ENCODE results near the gene CABLES1.

The CABLES1 gene

DNA sequence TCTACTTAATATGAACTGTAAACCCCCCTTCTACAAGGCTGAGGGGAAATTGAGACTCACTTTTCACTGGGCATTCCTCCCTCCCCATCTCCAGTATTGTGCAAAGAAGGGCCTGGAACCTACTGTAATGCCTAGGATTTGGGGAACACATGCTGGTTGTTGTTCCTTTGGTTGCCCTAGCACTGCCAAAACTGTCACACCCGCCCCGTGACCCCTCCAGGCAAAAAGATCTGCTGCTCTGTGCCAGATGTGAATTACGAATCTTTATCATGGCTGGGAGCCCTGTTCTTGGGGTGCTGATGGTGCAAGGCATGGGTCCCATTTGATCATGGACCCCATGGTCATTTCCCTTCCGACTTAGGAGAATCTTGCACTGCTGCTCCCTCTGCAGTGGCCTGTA is 95.4 kb downstream of the CABLES1 start:
- H3K36me3 Mint-ChIP-seq (ENCODE audit: low read depth) = peaks cover 45% of the 10 kb centered on the region
- H3K4me3 Mint-ChIP-seq = peak overlapping the region; percentile 45
- H3K9me3 Mint-ChIP-seq = peaks cover 13% of the 10 kb centered on the region
- H3K27ac Mint-ChIP-seq = peak overlapping the region; percentile 84
- H3K4me1 Mint-ChIP-seq (ENCODE audit: low read depth) = peaks cover 65% of the 10 kb centered on the region
- DNase-seq (ENCODE audit: low spot score) = no peak
- H3K27me3 Mint-ChIP-seq (ENCODE audit: low read depth) = no peaks in the 10 kb centered on the region

GRCh38 chr18:23231340-23232021 is 96.2 kb downstream of the CABLES1 start:
- H3K9me3 Mint-ChIP-seq = peaks cover 13% of the 10 kb centered on the region
- H3K27ac Mint-ChIP-seq = peak overlapping the region; percentile 84
- H3K36me3 Mint-ChIP-seq (ENCODE audit: low read depth) = peaks cover 47% of the 10 kb centered on the region
- H3K4me1 Mint-ChIP-seq (ENCODE audit: low read depth) = peaks cover 64% of the 10 kb centered on the region
- no peaks in the 10 kb centered on the region for H3K27me3 Mint-ChIP-seq (ENCODE audit: low read depth)
- DNase-seq (ENCODE audit: low spot score) = peak; percentile 88
- H3K4me3 Mint-ChIP-seq = peak overlapping the region; percentile 69

GRCh38 chr18:23232331-23232730 is 97.0 kb downstream of the CABLES1 start:
- Mint-ChIP-seq H3K27ac (peak overlapping the region; percentile 73), H3K27me3 (ENCODE audit: low read depth) (no peaks in the 10 kb centered on the region), H3K4me3 (peak overlapping the region; percentile 29), H3K9me3 (peaks cover 13% of the 10 kb centered on the region), H3K4me1 (ENCODE audit: low read depth) (peaks cover 61% of the 10 kb centered on the region), H3K36me3 (ENCODE audit: low read depth) (peaks cover 41% of the 10 kb centered on the region)
- DNase-seq (ENCODE audit: low spot score) = no peak

DNA sequence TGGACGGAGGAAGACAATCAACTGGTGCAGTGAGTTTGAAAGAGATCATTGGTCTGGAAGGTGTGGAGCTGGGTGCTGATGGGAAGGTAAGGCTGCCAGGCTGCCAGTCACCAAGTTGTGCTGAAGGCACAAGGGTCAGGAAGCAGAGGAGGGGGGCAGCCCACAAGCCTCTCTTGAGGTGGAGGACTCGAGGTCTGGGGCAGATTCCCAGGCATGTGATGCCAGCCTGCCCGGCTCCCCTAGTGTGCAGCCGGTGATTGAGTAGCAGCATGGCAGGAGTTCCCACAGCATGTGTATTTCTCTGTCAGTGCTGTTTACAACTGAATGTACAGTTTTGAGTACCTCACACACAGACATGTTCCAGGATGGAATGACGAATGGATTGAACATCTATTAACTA is 99.3 kb downstream of the CABLES1 start:
- Mint-ChIP-seq H3K9me3 (peaks cover 13% of the 10 kb centered on the region), H3K4me3 (no peak overlapping the region), H3K27me3 (ENCODE audit: low read depth) (no peaks in the 10 kb centered on the region), H3K27ac (peak overlapping the region; percentile 18), H3K4me1 (ENCODE audit: low read depth) (peaks cover 59% of the 10 kb centered on the region), H3K36me3 (ENCODE audit: low read depth) (peaks cover 48% of the 10 kb centered on the region)
- DNase-seq (ENCODE audit: low spot score) = no peak

- peaks cover 45% of the 10 kb centered on the region for H3K36me3 Mint-ChIP-seq (ENCODE audit: low read depth)
- no peak for DNase-seq (ENCODE audit: low spot score)
- H3K9me3 Mint-ChIP-seq = peaks cover 13% of the 10 kb centered on the region
- no peak overlapping the region for H3K4me3 Mint-ChIP-seq
- peak overlapping the region; percentile 54 for H3K27ac Mint-ChIP-seq
- peaks cover 55% of the 10 kb centered on the region for H3K4me1 Mint-ChIP-seq (ENCODE audit: low read depth)
- no peaks in the 10 kb centered on the region for H3K27me3 Mint-ChIP-seq (ENCODE audit: low read depth)
Observed at GRCh38 chr18:23235336-23235735, 100.1 kb downstream of the CABLES1 start.

DNA sequence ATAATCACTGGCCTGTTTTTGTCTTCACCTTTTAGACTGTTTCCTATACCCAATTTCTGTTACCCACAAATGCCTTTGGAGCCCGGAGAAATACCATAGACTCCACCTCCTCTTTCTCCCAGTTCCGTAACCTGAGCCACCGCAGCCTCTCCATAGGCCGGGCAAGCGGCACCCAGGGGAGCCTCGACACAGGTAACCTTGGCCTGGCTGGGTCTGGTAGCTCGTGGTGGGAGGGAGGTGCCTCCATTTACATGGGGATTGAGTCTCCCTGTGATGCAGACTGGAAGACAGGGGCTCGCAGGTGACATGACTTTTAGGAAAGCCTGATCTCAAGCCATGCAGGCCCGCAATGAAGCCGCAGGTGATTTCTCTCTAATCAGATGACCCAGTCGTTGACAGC is 100.6 kb downstream of the CABLES1 start:
- Mint-ChIP-seq H3K27ac (no peak overlapping the region), H3K4me3 (no peak overlapping the region), H3K4me1 (ENCODE audit: low read depth) (peaks cover 51% of the 10 kb centered on the region), H3K27me3 (ENCODE audit: low read depth) (no peaks in the 10 kb centered on the region), H3K9me3 (peaks cover 11% of the 10 kb centered on the region), H3K36me3 (ENCODE audit: low read depth) (peaks cover 42% of the 10 kb centered on the region)
- DNase-seq (ENCODE audit: low spot score) = no peak

DNA sequence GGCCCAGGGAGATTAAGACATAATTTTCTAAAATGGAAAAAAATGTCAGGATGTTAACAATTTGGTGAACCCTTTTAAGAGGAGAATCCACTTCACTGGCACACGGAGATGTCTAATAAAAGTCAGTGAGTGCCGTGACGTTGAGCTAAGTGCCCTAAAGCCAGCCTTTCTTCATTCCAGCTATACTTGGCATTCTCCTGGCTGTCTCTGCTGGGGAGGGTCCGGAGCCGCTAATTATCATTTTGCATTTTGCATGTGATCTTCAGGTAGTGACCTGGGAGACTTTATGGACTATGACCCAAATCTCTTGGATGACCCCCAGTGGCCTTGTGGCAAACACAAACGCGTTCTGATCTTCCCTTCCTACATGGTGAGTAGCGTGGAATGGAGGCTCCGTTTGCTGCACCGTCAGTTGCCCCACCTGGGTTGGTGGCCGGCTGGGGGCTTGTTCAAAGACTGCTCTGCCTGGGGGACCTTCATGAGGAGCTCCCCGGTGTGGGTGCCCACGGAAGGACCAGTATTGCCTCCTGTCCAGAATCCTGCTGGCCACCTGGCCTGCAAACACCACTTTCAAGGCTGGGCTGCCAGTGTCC is 101.7 kb downstream of the CABLES1 start:
- peaks cover 34% of the 10 kb centered on the region for H3K36me3 Mint-ChIP-seq (ENCODE audit: low read depth)
- H3K27ac Mint-ChIP-seq = peak overlapping the region; percentile 47
- DNase-seq (ENCODE audit: low spot score) = no peak
- peaks cover 47% of the 10 kb centered on the region for H3K4me1 Mint-ChIP-seq (ENCODE audit: low read depth)
- H3K4me3 Mint-ChIP-seq = no peak overlapping the region
- no peaks in the 10 kb centered on the region for H3K27me3 Mint-ChIP-seq (ENCODE audit: low read depth)
- H3K9me3 Mint-ChIP-seq = peaks cover 4% of the 10 kb centered on the region

DNA sequence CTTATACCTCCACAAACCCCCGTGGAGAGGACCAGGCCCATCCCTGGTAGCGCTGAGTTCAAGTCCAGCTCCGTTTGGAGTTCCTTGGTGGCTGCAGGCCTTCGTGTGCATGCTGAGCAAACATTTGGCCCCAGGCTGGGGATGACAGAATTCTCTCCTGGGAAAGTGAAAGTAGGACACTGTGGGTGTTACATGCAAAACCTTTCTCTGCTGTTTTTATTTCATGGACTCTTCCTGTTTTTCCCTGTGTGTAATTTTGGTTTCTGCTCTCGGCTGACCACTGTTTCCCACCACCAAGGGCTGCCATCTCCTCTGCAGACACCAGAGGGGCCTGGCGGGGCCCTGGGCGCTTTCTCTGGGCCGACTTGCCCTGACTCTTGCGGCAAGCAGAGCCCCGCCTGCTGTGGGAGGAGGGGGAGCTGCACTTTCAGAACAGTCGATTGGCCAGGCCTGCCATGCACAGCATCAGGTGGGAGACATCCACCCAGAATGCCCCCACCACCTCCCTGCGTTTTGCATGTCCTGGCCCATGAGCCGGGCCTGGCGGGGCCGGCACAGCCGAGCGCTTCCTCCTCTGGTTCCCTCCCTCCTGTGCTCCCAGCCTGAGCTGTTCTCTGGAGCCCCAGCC is 102.4 kb downstream of the CABLES1 start:
- Mint-ChIP-seq H3K36me3 (ENCODE audit: low read depth) (peaks cover 30% of the 10 kb centered on the region), H3K4me1 (ENCODE audit: low read depth) (peaks cover 49% of the 10 kb centered on the region), H3K27me3 (ENCODE audit: low read depth) (no peaks in the 10 kb centered on the region), H3K4me3 (peak overlapping the region; percentile 67), H3K9me3 (no peaks in the 10 kb centered on the region), H3K27ac (peak overlapping the region; percentile 89)
- peak; percentile 65 for DNase-seq (ENCODE audit: low spot score)

- DNase-seq (ENCODE audit: low spot score) = no peak
Observed at GRCh38 chr18:23238152-23238531, 102.9 kb downstream of the CABLES1 start.

DNA sequence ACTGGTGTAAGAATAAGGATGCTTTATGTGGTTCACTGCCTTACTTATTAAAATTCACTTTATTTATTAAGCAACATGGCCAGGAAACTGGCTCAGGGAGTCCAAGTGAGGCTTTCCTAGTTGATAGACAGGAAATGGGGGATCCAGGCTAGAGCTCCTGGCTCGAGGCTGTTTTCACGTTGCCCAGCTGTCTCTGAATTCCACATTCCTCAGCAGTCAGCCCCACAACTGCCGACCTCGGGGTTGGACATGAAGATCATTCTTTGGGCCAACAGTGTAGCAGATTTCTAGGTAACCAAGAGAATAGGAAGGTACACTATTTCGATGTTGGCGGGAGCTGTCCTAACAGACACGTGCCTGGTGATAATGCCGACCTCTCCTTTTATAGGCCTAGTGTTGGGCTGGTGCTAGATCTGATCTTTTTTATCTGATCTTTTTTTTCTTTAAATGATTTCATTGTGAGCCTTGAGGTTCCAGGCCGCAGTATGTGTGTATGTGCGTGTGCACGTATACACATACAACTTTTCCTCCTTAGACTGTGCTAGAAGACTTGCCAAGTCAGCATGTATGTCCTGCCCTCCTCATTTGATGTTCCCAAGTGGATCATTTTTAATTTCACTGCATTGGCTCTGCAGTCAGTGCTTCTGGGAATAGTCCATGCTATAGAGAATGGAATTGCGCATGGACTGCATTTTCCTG is 103.5 kb downstream of the CABLES1 start:
- Mint-ChIP-seq H3K4me1 (ENCODE audit: low read depth) (peaks cover 43% of the 10 kb centered on the region), H3K27ac (peak overlapping the region; percentile 89), H3K4me3 (peak overlapping the region; percentile 67), H3K9me3 (no peaks in the 10 kb centered on the region), H3K36me3 (ENCODE audit: low read depth) (peaks cover 25% of the 10 kb centered on the region), H3K27me3 (ENCODE audit: low read depth) (no peaks in the 10 kb centered on the region)
- DNase-seq (ENCODE audit: low spot score) = no peak

More at GRCh38 chr18:23238152-23238531, 102.9 kb downstream of the CABLES1 start:
- Mint-ChIP-seq H3K9me3 (no peaks in the 10 kb centered on the region), H3K4me1 (ENCODE audit: low read depth) (peaks cover 45% of the 10 kb centered on the region), H3K27ac (peak overlapping the region; percentile 89), H3K27me3 (ENCODE audit: low read depth) (no peaks in the 10 kb centered on the region), H3K4me3 (peak overlapping the region; percentile 67), H3K36me3 (ENCODE audit: low read depth) (peaks cover 27% of the 10 kb centered on the region)

DNA sequence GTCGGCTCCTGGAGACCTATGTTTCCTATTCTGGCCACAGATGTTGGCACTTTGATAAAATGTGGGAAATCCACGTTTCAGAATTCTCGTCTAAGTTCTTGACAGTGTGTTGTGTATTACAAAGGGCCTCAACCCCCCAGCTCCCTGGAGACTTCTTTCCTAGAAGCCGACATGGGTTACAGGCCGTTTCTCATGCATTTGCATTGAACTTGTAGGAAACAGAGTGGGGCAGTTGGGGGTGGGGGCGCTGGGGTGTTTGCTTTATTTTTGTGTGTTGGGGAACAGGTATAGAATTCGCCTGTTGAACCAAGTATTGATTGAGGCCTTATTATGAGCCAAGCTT is 104.0 kb downstream of the CABLES1 start:
- DNase-seq (ENCODE audit: low spot score) = no peak
- Mint-ChIP-seq H3K27ac (no peak overlapping the region), H3K27me3 (ENCODE audit: low read depth) (no peaks in the 10 kb centered on the region), H3K36me3 (ENCODE audit: low read depth) (peaks cover 26% of the 10 kb centered on the region), H3K9me3 (no peaks in the 10 kb centered on the region), H3K4me1 (ENCODE audit: low read depth) (peaks cover 44% of the 10 kb centered on the region), H3K4me3 (no peak overlapping the region)

DNA sequence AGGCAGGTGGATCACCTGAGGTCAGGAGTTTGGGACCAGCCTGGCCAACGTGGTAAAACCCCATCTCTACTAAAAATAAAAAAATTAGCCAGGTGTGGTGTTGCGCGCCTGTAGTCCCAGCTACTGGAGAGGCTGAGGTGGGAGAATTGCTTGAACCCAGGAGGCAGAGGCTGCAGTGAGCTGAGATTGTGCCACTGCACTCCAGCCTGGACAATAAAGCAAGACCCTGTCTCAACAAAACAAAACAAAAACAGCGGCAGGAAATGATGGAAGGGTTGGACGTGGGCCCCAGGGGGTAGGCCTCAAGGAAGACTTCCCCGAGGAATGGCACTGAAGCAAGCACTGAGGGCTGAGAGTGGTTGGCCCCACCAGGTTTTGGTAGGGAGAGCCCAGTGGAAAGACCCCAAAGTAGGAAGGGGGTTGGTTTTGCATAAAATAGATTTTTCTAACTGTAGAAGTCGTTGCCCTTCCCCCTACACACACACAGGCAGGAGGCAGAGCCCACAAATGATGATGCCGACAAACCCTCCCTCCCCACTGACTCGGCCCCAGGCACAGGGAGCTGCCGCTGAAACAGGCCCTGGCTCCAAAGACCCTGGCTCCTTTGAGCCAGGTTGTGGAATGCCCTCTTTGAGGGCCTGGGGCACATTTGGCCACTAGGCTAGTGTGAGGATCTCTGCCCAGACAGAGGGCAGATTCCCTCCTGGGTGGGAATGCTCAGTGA is 104.8 kb downstream of the CABLES1 start:
- H3K36me3 Mint-ChIP-seq (ENCODE audit: low read depth) = peaks cover 23% of the 10 kb centered on the region
- H3K9me3 Mint-ChIP-seq = no peaks in the 10 kb centered on the region
- no peak overlapping the region for H3K27ac Mint-ChIP-seq
- no peak for DNase-seq (ENCODE audit: low spot score)
- H3K4me1 Mint-ChIP-seq (ENCODE audit: low read depth) = peaks cover 41% of the 10 kb centered on the region
- no peak overlapping the region for H3K4me3 Mint-ChIP-seq
- no peaks in the 10 kb centered on the region for H3K27me3 Mint-ChIP-seq (ENCODE audit: low read depth)

DNA sequence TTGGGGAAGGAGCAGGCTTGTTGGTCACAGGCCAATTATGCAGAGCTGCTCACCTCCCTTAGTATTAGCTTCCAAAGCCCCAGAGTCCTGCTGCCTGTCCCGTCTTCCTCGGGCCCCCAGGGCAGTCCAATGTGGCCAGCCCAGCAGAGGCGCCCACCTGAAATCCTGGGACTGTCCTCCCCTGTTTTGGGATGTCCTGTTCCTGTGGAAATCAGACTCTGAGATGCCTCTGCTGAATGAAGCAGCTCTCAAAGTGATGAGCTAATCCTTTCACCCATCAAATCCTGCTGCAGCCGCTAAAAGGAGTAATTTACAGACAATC is 105.3 kb downstream of the CABLES1 start:
- DNase-seq (ENCODE audit: low spot score) = no peak
- Mint-ChIP-seq H3K4me3 (no peak overlapping the region), H3K4me1 (ENCODE audit: low read depth) (peaks cover 39% of the 10 kb centered on the region), H3K36me3 (ENCODE audit: low read depth) (peaks cover 21% of the 10 kb centered on the region), H3K9me3 (no peaks in the 10 kb centered on the region), H3K27ac (no peak overlapping the region), H3K27me3 (ENCODE audit: low read depth) (no peaks in the 10 kb centered on the region)
